SU-DHL-6 (cell line): ENCODE measurements around the gene CNTN6.

Experiments
- EZH2phosphoT487 ChIP-seq: fragments of 200-600 bp; sonication (generic), shearing (Covaris generic); conservative IDR thresholded peaks from 2 replicates; pipeline ENCODE4 v1.6.1; 2018; ENCODE audit warnings: mild to moderate bottlenecking, antibody characterized with exemption, low read length, moderate library complexity, mixed read lengths
- TF ChIP-seq, protein P1 (sequence below): fragments of 200-600 bp; sonication (generic); IDR thresholded peaks from one replicate; pipeline ENCODE4 v1.5.1; 2017; ENCODE audit warnings: antibody characterized with exemption, mild to moderate bottlenecking, low read length, moderate library complexity; ENCODE audit not compliant: insufficient read depth, poor library complexity, severe bottlenecking

DNA sequence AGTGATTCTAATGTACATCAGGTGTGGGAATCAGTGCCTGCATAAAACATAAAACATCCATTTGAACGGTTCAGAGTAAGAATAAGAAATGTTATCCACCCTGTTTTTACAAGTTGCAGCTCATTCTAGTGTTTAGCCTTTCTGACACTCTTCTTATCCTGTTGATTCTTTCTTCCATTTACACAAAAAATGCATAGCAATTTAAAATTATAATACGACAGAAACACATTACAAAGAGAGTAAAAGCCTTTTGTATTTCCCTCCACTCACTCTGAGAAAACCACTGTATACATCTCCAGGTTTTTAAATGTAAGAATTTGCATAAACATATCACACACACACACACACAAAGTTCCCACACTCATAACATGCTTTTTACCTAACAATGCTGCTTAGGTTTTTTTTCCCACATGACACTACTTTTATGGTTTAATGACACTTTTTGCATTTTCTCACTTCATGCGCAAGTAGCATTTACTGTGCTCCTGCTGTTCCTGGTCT is 199.8 kb downstream of the CNTN6 start:
- TF ChIP-seq, protein P1, sequence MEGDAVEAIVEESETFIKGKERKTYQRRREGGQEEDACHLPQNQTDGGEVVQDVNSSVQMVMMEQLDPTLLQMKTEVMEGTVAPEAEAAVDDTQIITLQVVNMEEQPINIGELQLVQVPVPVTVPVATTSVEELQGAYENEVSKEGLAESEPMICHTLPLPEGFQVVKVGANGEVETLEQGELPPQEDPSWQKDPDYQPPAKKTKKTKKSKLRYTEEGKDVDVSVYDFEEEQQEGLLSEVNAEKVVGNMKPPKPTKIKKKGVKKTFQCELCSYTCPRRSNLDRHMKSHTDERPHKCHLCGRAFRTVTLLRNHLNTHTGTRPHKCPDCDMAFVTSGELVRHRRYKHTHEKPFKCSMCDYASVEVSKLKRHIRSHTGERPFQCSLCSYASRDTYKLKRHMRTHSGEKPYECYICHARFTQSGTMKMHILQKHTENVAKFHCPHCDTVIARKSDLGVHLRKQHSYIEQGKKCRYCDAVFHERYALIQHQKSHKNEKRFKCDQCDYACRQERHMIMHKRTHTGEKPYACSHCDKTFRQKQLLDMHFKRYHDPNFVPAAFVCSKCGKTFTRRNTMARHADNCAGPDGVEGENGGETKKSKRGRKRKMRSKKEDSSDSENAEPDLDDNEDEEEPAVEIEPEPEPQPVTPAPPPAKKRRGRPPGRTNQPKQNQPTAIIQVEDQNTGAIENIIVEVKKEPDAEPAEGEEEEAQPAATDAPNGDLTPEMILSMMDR = no peak
- TF ChIP-seq EZH2phosphoT487 = no peak
